Smooth muscle cell (in vitro differentiated cells): ENCODE measurements around the gene TARBP2. TPM values are rescaled to one million over a fixed set of nuclear protein-coding genes. Genes with fewer than 3 reads are reported as not detected.

ENCODE experiments used
- DNase-seq: peaks from one replicate; lab custom pipeline; 2025; ENCODE audit not compliant: unreplicated experiment; lab: John Stamatoyannopoulos, UW
- H2AFZ ChIP-seq: fragments of 200-600 bp; sonication (generic); 2 replicates; pipeline ENCODE4 v1.6.0; 2016; ENCODE audit warnings: antibody characterized with exemption, low read depth, mild to moderate bottlenecking
- H3F3A ChIP-seq: fragments of 200-600 bp; sonication (generic); 2 replicates; pipeline ENCODE4 v1.6.0; 2017; ENCODE audit warnings: antibody characterized with exemption, low read depth
- H3K27ac ChIP-seq: fragments of 200-600 bp; sonication (generic); 2 replicates; pipeline ENCODE4 v1.5.1; 2016; ENCODE audit warnings: low read depth, mild to moderate bottlenecking
- H3K27me3 ChIP-seq: fragments of 200-600 bp; sonication (generic); 2 replicates; pipeline ENCODE4 v1.6.1; 2016; ENCODE audit warnings: low read depth, mild to moderate bottlenecking
- H3K36me3 ChIP-seq: fragments of 200-600 bp; sonication (generic); 2 replicates; pipeline ENCODE4 v1.5.1; 2016; ENCODE audit warnings: low read depth
- H3K4me1 ChIP-seq: fragments of 200-600 bp; sonication (generic); 2 replicates; pipeline ENCODE4 v1.5.1; 2016; ENCODE audit warnings: low read depth
- H3K4me2 ChIP-seq: fragments of 200-600 bp; sonication (generic); 2 replicates; pipeline ENCODE4 v1.6.0; 2016; ENCODE audit warnings: mild to moderate bottlenecking
- H3K4me3 ChIP-seq: fragments of 200-600 bp; sonication (generic); 2 replicates; pipeline ENCODE4 v1.5.1; 2016; ENCODE audit warnings: mild to moderate bottlenecking
- H3K79me2 ChIP-seq: fragments of 200-600 bp; sonication (generic); 2 replicates; pipeline ENCODE4 v1.6.0; 2016; ENCODE audit warnings: low read depth, mild to moderate bottlenecking
- H3K9ac ChIP-seq: fragments of 200-600 bp; sonication (generic); 2 replicates; pipeline ENCODE4 v1.6.0; 2016; ENCODE audit warnings: low read depth
- H3K9me3 ChIP-seq: fragments of 200-600 bp; sonication (generic); replicated peaks from 2 replicates; pipeline ENCODE4 v1.5.1; 2016; ENCODE audit warnings: low read depth
- H4K20me1 ChIP-seq: fragments of 200-600 bp; sonication (generic); 2 replicates; pipeline ENCODE4 v1.6.0; 2016; ENCODE audit warnings: low read depth
- WGBS: methylation state at CpG from one replicate; pipeline ENCODE4 v1.1.7; 2016; ENCODE audit warnings: low lambda C conversion rate; 5-methylcytosine and 5-hydroxymethylcytosine counted together
- polyA plus RNA-seq: library from polyadenylated mRNA; unstranded; fragments of >200 nt; fragmentation: Nextera tagmentation; extraction: Ambion mirVana; gene quantifications from 2 replicates; pipeline ENCODE4 v1.2.1, GENCODE V29; 2016
- total RNA-seq: library from RNA; depleted of rRNA; stranded (reverse); fragments of >200 nt; gene quantifications from 2 replicates; pipeline ENCODE4 v1.2.3, GENCODE V29; 2014
- TF ChIP-seq, protein P1 (sequence below): fragments of 200-600 bp; sonication (generic); IDR thresholded peaks from 2 replicates; pipeline ENCODE4 v1.5.1; 2017; ENCODE audit warnings: borderline replicate concordance, mild to moderate bottlenecking, antibody characterized with exemption; ENCODE audit not compliant: insufficient read depth, poor library complexity, severe bottlenecking

TARBP2 gene
- total and polyA plus RNA-seq, 2 experiments from 2014 or later = 31.8 to 47.5 TPM

DNA sequence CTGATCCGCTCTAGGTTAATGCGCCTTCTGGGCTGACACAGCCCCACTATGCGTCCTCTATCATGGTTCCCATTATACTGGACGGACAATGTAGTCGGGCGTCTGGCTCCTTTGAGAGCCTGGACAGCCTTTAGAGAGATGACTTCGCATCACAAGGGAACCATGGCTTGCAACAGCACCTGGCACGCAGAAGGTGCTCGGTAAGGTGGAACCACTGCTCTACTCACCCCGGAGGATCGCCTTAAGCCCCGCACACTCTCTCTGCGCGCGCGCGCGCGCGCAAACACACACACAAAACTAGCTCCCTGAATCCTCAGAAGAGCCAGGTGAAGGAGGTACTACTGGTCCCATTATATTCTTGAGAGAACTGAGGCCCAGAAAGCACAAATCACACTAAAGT, 8.9 kb upstream of the TARBP2 start:
- Histone ChIP-seq H3K27ac (peak overlapping the region; percentile 87), H3K4me2 (peak overlapping the region; percentile 91), H3K27me3 (no peaks in the 10 kb centered on the region), H2AFZ (no peak overlapping the region), H3K79me2 (peaks cover 16% of the 10 kb centered on the region), H4K20me1 (peaks cover 24% of the 10 kb centered on the region), H3K9me3 (no peaks in the 10 kb centered on the region), H3K4me1 (peaks cover 24% of the 10 kb centered on the region), H3K9ac (peak overlapping the region; percentile 77), H3K4me3 (peak overlapping the region; percentile 53), H3F3A (peaks cover 12% of the 10 kb centered on the region), H3K36me3 (no peaks in the 10 kb centered on the region)
- TF ChIP-seq, protein P1, sequence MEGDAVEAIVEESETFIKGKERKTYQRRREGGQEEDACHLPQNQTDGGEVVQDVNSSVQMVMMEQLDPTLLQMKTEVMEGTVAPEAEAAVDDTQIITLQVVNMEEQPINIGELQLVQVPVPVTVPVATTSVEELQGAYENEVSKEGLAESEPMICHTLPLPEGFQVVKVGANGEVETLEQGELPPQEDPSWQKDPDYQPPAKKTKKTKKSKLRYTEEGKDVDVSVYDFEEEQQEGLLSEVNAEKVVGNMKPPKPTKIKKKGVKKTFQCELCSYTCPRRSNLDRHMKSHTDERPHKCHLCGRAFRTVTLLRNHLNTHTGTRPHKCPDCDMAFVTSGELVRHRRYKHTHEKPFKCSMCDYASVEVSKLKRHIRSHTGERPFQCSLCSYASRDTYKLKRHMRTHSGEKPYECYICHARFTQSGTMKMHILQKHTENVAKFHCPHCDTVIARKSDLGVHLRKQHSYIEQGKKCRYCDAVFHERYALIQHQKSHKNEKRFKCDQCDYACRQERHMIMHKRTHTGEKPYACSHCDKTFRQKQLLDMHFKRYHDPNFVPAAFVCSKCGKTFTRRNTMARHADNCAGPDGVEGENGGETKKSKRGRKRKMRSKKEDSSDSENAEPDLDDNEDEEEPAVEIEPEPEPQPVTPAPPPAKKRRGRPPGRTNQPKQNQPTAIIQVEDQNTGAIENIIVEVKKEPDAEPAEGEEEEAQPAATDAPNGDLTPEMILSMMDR = no peak
- WGBS = 34% methylated on average over 20 of the region's 20 CpGs
- DNase-seq = no peak

DNA sequence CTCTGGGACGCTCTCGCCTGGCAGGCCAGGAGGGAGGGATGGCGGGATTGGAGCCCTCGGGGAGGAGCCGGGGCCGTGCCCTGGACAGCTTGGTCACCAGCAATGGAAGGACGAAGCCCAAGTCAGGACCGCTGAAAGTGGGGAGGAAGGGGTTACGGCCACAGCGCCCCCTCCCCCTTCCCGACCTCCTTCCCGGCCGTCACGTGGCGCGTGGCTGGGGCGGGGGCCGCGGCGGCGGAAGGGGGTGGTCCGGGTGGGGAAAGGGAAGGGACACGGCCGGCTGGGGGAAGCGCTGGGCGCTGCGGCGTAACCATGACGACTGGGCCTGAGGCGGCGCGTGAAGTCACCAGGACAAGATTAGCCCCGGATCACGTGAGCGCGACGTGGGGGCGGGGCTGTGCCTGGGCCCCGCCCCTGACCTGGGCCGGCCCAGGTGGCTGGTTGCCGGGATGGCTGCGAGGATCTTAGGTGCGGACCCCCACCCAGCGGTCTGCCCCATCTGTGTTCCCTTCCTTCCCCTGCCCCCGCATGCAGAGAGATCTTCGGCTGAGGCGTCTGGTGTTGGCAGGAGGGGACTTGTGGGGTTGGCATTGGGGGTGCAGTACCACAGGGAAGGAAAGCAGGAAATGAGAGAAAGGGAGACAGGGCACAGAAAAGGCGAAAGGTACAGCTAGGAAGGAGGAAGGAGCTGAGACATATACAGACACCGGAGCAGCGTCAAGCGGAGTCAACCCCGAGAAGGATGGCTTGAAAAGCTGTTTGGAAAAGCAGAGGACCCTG, 8.1 kb upstream of the TARBP2 start:
- peak overlapping the region; percentile 87 for H3K27ac ChIP-seq

DNA sequence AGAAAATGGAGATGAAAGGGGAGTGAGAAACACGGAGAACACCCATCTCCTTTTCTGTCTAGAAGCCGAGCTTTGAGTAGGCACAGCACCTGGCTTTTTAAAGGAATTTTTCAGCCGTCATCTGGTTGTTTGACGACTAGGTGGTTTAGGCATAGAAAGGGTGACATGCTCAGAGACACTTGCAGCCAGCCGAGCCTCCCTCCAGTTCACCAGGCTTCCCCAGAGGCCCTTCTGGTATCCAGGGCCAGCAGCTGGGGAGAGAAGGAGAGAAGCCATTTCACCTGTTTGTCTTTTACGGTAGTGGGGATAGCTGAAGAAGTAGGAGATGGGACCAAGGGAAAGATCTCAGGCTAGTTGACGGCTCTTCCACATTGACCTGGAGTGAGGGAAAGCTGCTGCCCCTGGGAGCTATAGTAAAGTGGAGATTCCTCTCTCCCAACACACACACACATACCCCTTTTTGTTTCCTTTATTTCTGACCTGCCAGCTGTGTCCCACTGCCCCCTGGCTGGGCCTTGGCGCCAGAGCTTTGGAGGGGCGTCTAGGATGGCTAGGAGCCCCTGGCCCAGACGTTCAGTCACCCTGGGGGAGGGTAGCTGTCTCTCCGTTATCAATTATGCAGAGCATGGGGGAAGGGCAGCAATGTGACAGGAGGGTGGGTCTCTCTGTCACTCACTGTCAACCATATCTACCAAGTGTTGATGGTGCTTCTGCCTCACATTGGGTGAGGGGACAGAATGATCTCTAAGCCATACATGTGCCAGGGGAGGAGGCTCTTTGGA, 7.3 kb upstream of the TARBP2 start:
- Histone ChIP-seq H3K27ac (peak overlapping the region; percentile 87), H3K36me3 (no peaks in the 10 kb centered on the region), H2AFZ (no peak overlapping the region), H4K20me1 (peaks cover 9% of the 10 kb centered on the region), H3K4me2 (peak overlapping the region; percentile 91), H3K4me1 (peaks cover 33% of the 10 kb centered on the region), H3F3A (peaks cover 12% of the 10 kb centered on the region), H3K9me3 (no peaks in the 10 kb centered on the region), H3K27me3 (no peaks in the 10 kb centered on the region), H3K9ac (peak overlapping the region; percentile 63), H3K4me3 (peak overlapping the region; percentile 53), H3K79me2 (peaks cover 26% of the 10 kb centered on the region)
- WGBS = 20% methylated on average over 11 of the region's 11 CpGs
- no peak for DNase-seq
- TF ChIP-seq, protein P1 = no peak

More for the DNA sequence above, 8.1 kb upstream of the TARBP2 start:
- Histone ChIP-seq H3K27me3 (no peaks in the 10 kb centered on the region), H3K36me3 (no peaks in the 10 kb centered on the region), H4K20me1 (peaks cover 16% of the 10 kb centered on the region), H3K4me1 (peaks cover 27% of the 10 kb centered on the region), H2AFZ (no peak overlapping the region), H3F3A (peaks cover 12% of the 10 kb centered on the region), H3K4me2 (peak overlapping the region; percentile 91), H3K4me3 (peak overlapping the region; percentile 53), H3K9me3 (no peaks in the 10 kb centered on the region), H3K9ac (peak overlapping the region; percentile 77), H3K79me2 (peaks cover 20% of the 10 kb centered on the region)
- under 1% methylated on average over 48 of the region's 52 CpGs for WGBS
- peak; percentile 90 for DNase-seq
- TF ChIP-seq, protein P1 = no peak
